ENCODE measurements around the gene PDE5A.

The PDE5A gene

GRCh38 chr4:119653990-119654389 is 25.4 kb upstream of the PDE5A start:
- Histone ChIP-seq H2BK120ac (ENCODE audit: low read depth, low read length) (no peak overlapping the region), H3K27me3 (ENCODE audit: insufficient read depth, low read length, poor library complexity) (no peaks in the 10 kb centered on the region), H4K8ac (ENCODE audit: low read depth, low read length) (no peak overlapping the region), H3K79me1 (ENCODE audit: low read length) (no peaks in the 10 kb centered on the region), H3K18ac (ENCODE audit: low read length) (no peak overlapping the region), H2BK15ac (replicated peaks; ENCODE audit: low read depth) (no peak overlapping the region), H4K5ac (ENCODE audit: low read length) (no peak overlapping the region), H3K4me2 (ENCODE audit: low read length) (no peak overlapping the region), H3K4me1 (ENCODE audit: control insufficient read depth, low read depth, low read length) (no peaks in the 10 kb centered on the region), H3K56ac (ENCODE audit: low read length) (no peak overlapping the region), H3K79me2 (ENCODE audit: control insufficient read depth, insufficient read depth, low read length) (no peaks in the 10 kb centered on the region), H3K23ac (ENCODE audit: low read length) (no peak overlapping the region), H3K9ac (ENCODE audit: low read length) (no peak overlapping the region), H3K36me3 (ENCODE audit: control insufficient read depth, insufficient read depth, low read length) (no peaks in the 10 kb centered on the region), H3K4ac (ENCODE audit: low read depth, low read length) (no peak overlapping the region), H3K4me3 (ENCODE audit: low read length) (no peak overlapping the region), H2BK5ac (ENCODE audit: low read length) (no peak overlapping the region), H2AK5ac (ENCODE audit: low read length) (no peak overlapping the region), H3K27ac (ENCODE audit: low read depth, low read length) (no peak overlapping the region)
- no CpG with 5 or more reads among the region's 4 CpGs for WGBS (ENCODE audit: extremely low coverage, insufficient coverage, low lambda C conversion rate)
- no peak for DNase-seq

GRCh38 chr4:119652998-119653397 is 24.4 kb upstream of the PDE5A start:
- no peak overlapping the region for H4K8ac ChIP-seq (ENCODE audit: low read depth, low read length)
- WGBS (ENCODE audit: extremely low coverage, insufficient coverage, low lambda C conversion rate), result no CpG with 5 or more reads among the region's 1 CpG

GRCh38 chr4:119648398-119648797 is 19.8 kb upstream of the PDE5A start:
- Histone ChIP-seq H2BK15ac (replicated peaks; ENCODE audit: low read depth) (no peak overlapping the region), H4K8ac (ENCODE audit: low read depth, low read length) (no peak overlapping the region), H3K36me3 (ENCODE audit: control insufficient read depth, insufficient read depth, low read length) (no peaks in the 10 kb centered on the region), H3K23ac (ENCODE audit: low read length) (no peak overlapping the region), H4K5ac (ENCODE audit: low read length) (no peak overlapping the region), H2AK5ac (ENCODE audit: low read length) (no peak overlapping the region), H3K27ac (ENCODE audit: low read depth, low read length) (no peak overlapping the region), H3K4me2 (ENCODE audit: low read length) (no peak overlapping the region), H3K4me1 (ENCODE audit: control insufficient read depth, low read depth, low read length) (no peaks in the 10 kb centered on the region), H3K9ac (ENCODE audit: low read length) (no peak overlapping the region), H3K4me3 (ENCODE audit: low read length) (no peak overlapping the region), H3K4ac (ENCODE audit: low read depth, low read length) (no peak overlapping the region), H2BK5ac (ENCODE audit: low read length) (no peak overlapping the region), H3K56ac (ENCODE audit: low read length) (no peak overlapping the region), H2BK120ac (ENCODE audit: low read depth, low read length) (no peak overlapping the region), H3K18ac (ENCODE audit: low read length) (no peak overlapping the region), H3K79me1 (ENCODE audit: low read length) (no peaks in the 10 kb centered on the region), H3K27me3 (ENCODE audit: insufficient read depth, low read length, poor library complexity) (no peaks in the 10 kb centered on the region), H3K79me2 (ENCODE audit: control insufficient read depth, insufficient read depth, low read length) (no peaks in the 10 kb centered on the region)
- no CpG with 5 or more reads among the region's 2 CpGs for WGBS (ENCODE audit: extremely low coverage, insufficient coverage, low lambda C conversion rate)
- DNase-seq, result no peak

More at GRCh38 chr4:119652998-119653397, 24.4 kb upstream of the PDE5A start:
- no peak overlapping the region for H2BK5ac ChIP-seq (ENCODE audit: low read length)
- no peak overlapping the region for H3K23ac ChIP-seq (ENCODE audit: low read length)
- no peak overlapping the region for H2BK120ac ChIP-seq (ENCODE audit: low read depth, low read length)
- no peaks in the 10 kb centered on the region for H3K36me3 ChIP-seq (ENCODE audit: control insufficient read depth, insufficient read depth, low read length)
- H3K4me2 ChIP-seq (ENCODE audit: low read length), result no peak overlapping the region
- H2AK5ac ChIP-seq (ENCODE audit: low read length), result no peak overlapping the region
- H2BK15ac ChIP-seq (replicated peaks; ENCODE audit: low read depth), result no peak overlapping the region
- H3K27me3 ChIP-seq (ENCODE audit: insufficient read depth, low read length, poor library complexity), result no peaks in the 10 kb centered on the region
- H3K79me2 ChIP-seq (ENCODE audit: control insufficient read depth, insufficient read depth, low read length), result no peaks in the 10 kb centered on the region
- no peak overlapping the region for H3K4me3 ChIP-seq (ENCODE audit: low read length)
- no peak overlapping the region for H3K56ac ChIP-seq (ENCODE audit: low read length)
- no peak overlapping the region for H3K27ac ChIP-seq (ENCODE audit: low read depth, low read length)
- no peaks in the 10 kb centered on the region for H3K79me1 ChIP-seq (ENCODE audit: low read length)
- H3K18ac ChIP-seq (ENCODE audit: low read length), result no peak overlapping the region
- no peak overlapping the region for H4K5ac ChIP-seq (ENCODE audit: low read length)
- no peak overlapping the region for H3K9ac ChIP-seq (ENCODE audit: low read length)
- H3K4me1 ChIP-seq (ENCODE audit: control insufficient read depth, low read depth, low read length), result no peaks in the 10 kb centered on the region
- no peak for DNase-seq
- H3K4ac ChIP-seq (ENCODE audit: low read depth, low read length), result no peak overlapping the region

GRCh38 chr4:119647558-119647957 is 19.0 kb upstream of the PDE5A start:
- H3K9ac ChIP-seq (ENCODE audit: low read length), result no peak overlapping the region
- H3K4me2 ChIP-seq (ENCODE audit: low read length), result no peak overlapping the region
- no peak overlapping the region for H2BK5ac ChIP-seq (ENCODE audit: low read length)
- H3K4me3 ChIP-seq (ENCODE audit: low read length), result no peak overlapping the region
- H3K79me2 ChIP-seq (ENCODE audit: control insufficient read depth, insufficient read depth, low read length), result no peaks in the 10 kb centered on the region
- DNase-seq, result no peak
- H3K36me3 ChIP-seq (ENCODE audit: control insufficient read depth, insufficient read depth, low read length), result no peaks in the 10 kb centered on the region
- H4K5ac ChIP-seq (ENCODE audit: low read length), result no peak overlapping the region
- H3K4me1 ChIP-seq (ENCODE audit: control insufficient read depth, low read depth, low read length), result no peaks in the 10 kb centered on the region
- no peak overlapping the region for H2AK5ac ChIP-seq (ENCODE audit: low read length)
- no peak overlapping the region for H2BK15ac ChIP-seq (replicated peaks; ENCODE audit: low read depth)
- no peak overlapping the region for H3K56ac ChIP-seq (ENCODE audit: low read length)
- no peak overlapping the region for H3K23ac ChIP-seq (ENCODE audit: low read length)
- no peak overlapping the region for H4K8ac ChIP-seq (ENCODE audit: low read depth, low read length)
- H2BK120ac ChIP-seq (ENCODE audit: low read depth, low read length), result no peak overlapping the region
- WGBS (ENCODE audit: extremely low coverage, insufficient coverage, low lambda C conversion rate), result no CpG with 5 or more reads among the region's 3 CpGs
- H3K18ac ChIP-seq (ENCODE audit: low read length), result no peak overlapping the region
- no peaks in the 10 kb centered on the region for H3K79me1 ChIP-seq (ENCODE audit: low read length)
- no peaks in the 10 kb centered on the region for H3K27me3 ChIP-seq (ENCODE audit: insufficient read depth, low read length, poor library complexity)
- H3K4ac ChIP-seq (ENCODE audit: low read depth, low read length), result no peak overlapping the region
- H3K27ac ChIP-seq (ENCODE audit: low read depth, low read length), result no peak overlapping the region

- H3K23ac ChIP-seq (ENCODE audit: low read length), result no peak overlapping the region
- H2BK15ac ChIP-seq (replicated peaks; ENCODE audit: low read depth), result no peak overlapping the region
- H3K4ac ChIP-seq (ENCODE audit: low read depth, low read length), result no peak overlapping the region
- H3K4me3 ChIP-seq (ENCODE audit: low read length), result no peak overlapping the region
- DNase-seq, result no peak
- no peak overlapping the region for H2AK5ac ChIP-seq (ENCODE audit: low read length)
- no peaks in the 10 kb centered on the region for H3K36me3 ChIP-seq (ENCODE audit: control insufficient read depth, insufficient read depth, low read length)
- no peak overlapping the region for H3K56ac ChIP-seq (ENCODE audit: low read length)
- H2BK5ac ChIP-seq (ENCODE audit: low read length), result no peak overlapping the region
- H3K79me2 ChIP-seq (ENCODE audit: control insufficient read depth, insufficient read depth, low read length), result no peaks in the 10 kb centered on the region
- no peak overlapping the region for H3K4me2 ChIP-seq (ENCODE audit: low read length)
- no peaks in the 10 kb centered on the region for H3K4me1 ChIP-seq (ENCODE audit: control insufficient read depth, low read depth, low read length)
- H2BK120ac ChIP-seq (ENCODE audit: low read depth, low read length), result no peak overlapping the region
- H3K9ac ChIP-seq (ENCODE audit: low read length), result no peak overlapping the region
- H3K27ac ChIP-seq (ENCODE audit: low read depth, low read length), result no peak overlapping the region
- H4K8ac ChIP-seq (ENCODE audit: low read depth, low read length), result no peak overlapping the region
- WGBS (ENCODE audit: extremely low coverage, insufficient coverage, low lambda C conversion rate), result no CpG with 5 or more reads among the region's 5 CpGs
- H3K18ac ChIP-seq (ENCODE audit: low read length), result no peak overlapping the region
- no peaks in the 10 kb centered on the region for H3K27me3 ChIP-seq (ENCODE audit: insufficient read depth, low read length, poor library complexity)
- H3K79me1 ChIP-seq (ENCODE audit: low read length), result no peaks in the 10 kb centered on the region
- no peak overlapping the region for H4K5ac ChIP-seq (ENCODE audit: low read length)
Observed at GRCh38 chr4:119646347-119647071, 17.9 kb upstream of the PDE5A start.

Measured in mesendoderm (in vitro differentiated cells).